IPS DF 4.7 (cell line): ENCODE data around the gene AREG.

Experiments used
- DNase-seq: peaks from one replicate; pipeline ENCODE4 v3.0.0-alpha.2; 2013; ENCODE audit warnings: low spot score; ENCODE audit errors: extremely low read depth

Gene AREG

GRCh38 chr4:74504212-74504611 lies 59.3 kb downstream of the AREG start:
- no peak for DNase-seq
